Neural cell (in vitro differentiated cells): ENCODE results near the gene EGFL8. TPM values are rescaled to one million over a fixed set of nuclear protein-coding genes. Genes with fewer than 3 reads are reported as not detected.

Experiments used
- H2AFZ ChIP-seq: fragments of 200-600, 300-800 bp; sonication (generic), shearing (Covaris generic); 2 replicates; pipeline ENCODE4 v1.6.0; 2014; ENCODE audit warnings: low read depth, mild to moderate bottlenecking, antibody characterized with exemption, low read length, moderate library complexity
- H3F3A ChIP-seq: fragments of 200-600 bp; shearing (Covaris generic); 2 replicates; pipeline ENCODE4 v1.6.1; 2016; ENCODE audit warnings: mild to moderate bottlenecking, moderate library complexity, mixed read lengths, antibody characterized with exemption, low read length; ENCODE audit not compliant: insufficient read depth, poor library complexity, severe bottlenecking
- H3K27ac ChIP-seq: fragments of 200-600, 300-800 bp; sonication (generic), shearing (Covaris generic); 2 replicates; pipeline ENCODE4 v1.5.1; 2014; ENCODE audit warnings: mild to moderate bottlenecking, low read length, moderate library complexity
- H3K27me3 ChIP-seq: fragments of 300-800, 200-600 bp; sonication (generic), shearing (Covaris generic); 2 replicates; pipeline ENCODE4 v1.6.0; 2014; ENCODE audit warnings: mild to moderate bottlenecking, low read depth, low read length, moderate library complexity; ENCODE audit not compliant: insufficient read depth
- H3K36me3 ChIP-seq: fragments of 300-800, 200-600 bp; sonication (generic), shearing (Covaris generic); 2 replicates; pipeline ENCODE4 v1.5.1; 2014; ENCODE audit warnings: mild to moderate bottlenecking, antibody characterized with exemption, low read length, moderate library complexity; ENCODE audit not compliant: insufficient read depth
- H3K4me2 ChIP-seq: fragments of 300-800, 200-600 bp; sonication (generic), shearing (Covaris generic); 2 replicates; pipeline ENCODE4 v1.6.0; 2014; ENCODE audit warnings: mild to moderate bottlenecking, low read length
- H3K4me3 ChIP-seq: fragments of 300-800, 200-600 bp; sonication (generic), shearing (Covaris generic); 2 replicates; pipeline ENCODE4 v1.5.1; 2014; ENCODE audit warnings: mild to moderate bottlenecking, low read length, moderate library complexity
- H3K79me2 ChIP-seq: fragments of 200-600 bp; shearing (Covaris generic); replicated peaks from 2 replicates; pipeline ENCODE4 v1.6.0; 2014; ENCODE audit warnings: mild to moderate bottlenecking, low read length, moderate library complexity; ENCODE audit not compliant: insufficient read depth
- H3K9ac ChIP-seq: fragments of 300-800, 200-600 bp; sonication (generic), shearing (Covaris generic); 2 replicates; pipeline ENCODE4 v1.6.1; 2016; ENCODE audit warnings: mild to moderate bottlenecking, low read length, mixed read lengths
- H3K9me2 ChIP-seq: fragments of 200-600 bp; shearing (Covaris generic); 2 replicates; pipeline ENCODE4 v1.6.1; 2016; ENCODE audit warnings: mild to moderate bottlenecking, low read length, mixed read lengths; ENCODE audit not compliant: insufficient read depth
- H3K9me3 ChIP-seq: fragments of 200-600, 300-800 bp; sonication (generic), shearing (Covaris generic); 2 replicates; pipeline ENCODE4 v1.6.1; 2016; ENCODE audit warnings: mild to moderate bottlenecking, mixed run types, low read length, moderate library complexity, mixed read lengths
- H4K20me1 ChIP-seq: fragments of 200-600 bp; shearing (Covaris generic); 2 replicates; pipeline ENCODE4 v1.6.1; 2016; ENCODE audit warnings: mild to moderate bottlenecking, mixed run types; ENCODE audit not compliant: insufficient read depth
- CTCF ChIP-seq: fragments of 450-650 bp; IDR thresholded peaks from 2 replicates; pipeline ENCODE4 v1.5.1; 2014; ENCODE audit warnings: antibody characterized with exemption, mild to moderate bottlenecking, moderate library complexity; ENCODE audit not compliant: poor library complexity, severe bottlenecking
- EZH2 ChIP-seq: fragments of 200-600, 300-800 bp; shearing (Covaris generic), sonication (generic); IDR thresholded peaks from 2 replicates; pipeline ENCODE4 v1.6.1; 2014; ENCODE audit warnings: antibody characterized with exemption, low read length, borderline replicate concordance, mild to moderate bottlenecking; ENCODE audit not compliant: insufficient read depth, poor library complexity, severe bottlenecking
- MXI1 ChIP-seq: fragments of 450-650 bp; conservative IDR thresholded peaks from 2 replicates; pipeline ENCODE4 v1.6.1; 2014; ENCODE audit warnings: antibody characterized with exemption, mild to moderate bottlenecking; ENCODE audit not compliant: poor library complexity, severe bottlenecking
- POLR2AphosphoS5 ChIP-seq: IDR thresholded peaks from 2 replicates; pipeline ENCODE4 v1.6.1; 2012
- REST ChIP-seq: IDR thresholded peaks from 2 replicates; pipeline ENCODE4 v1.6.1; 2012; ENCODE audit warnings: borderline replicate concordance
- SMC3 ChIP-seq: fragments of 450-650 bp; conservative IDR thresholded peaks from 2 replicates; pipeline ENCODE4 v1.6.1; 2014; ENCODE audit warnings: antibody characterized with exemption, mild to moderate bottlenecking, moderate library complexity; ENCODE audit not compliant: poor library complexity
- TAF1 ChIP-seq: IDR thresholded peaks from 2 replicates; pipeline ENCODE4 v1.6.1; 2012; ENCODE audit warnings: low read depth
- polyA plus RNA-seq: library from polyadenylated mRNA; depleted of rRNA; stranded (reverse); fragments of >200 nt; gene quantifications from 2 replicates; pipeline ENCODE4 v1.2.3, GENCODE V29; 2014
- small RNA-seq, 3 experiments: library from RNA; depleted of rRNA; stranded (forward); fragments of <200 nt; gene quantifications; one replicate each; pipeline ENCODE3, GENCODE V24; 2012

Gene EGFL8
- polyA plus RNA-seq, 1 donor from 2014 or later, result 22.4 TPM

GRCh38 chr6:32216998-32217397 is 52.6 kb downstream of the EGFL8 start:
- Histone ChIP-seq H3K27ac (no peak overlapping the region), H2AFZ (no peak overlapping the region), H3K27me3 (no peaks in the 10 kb centered on the region), H3F3A (no peaks in the 10 kb centered on the region), H3K79me2 (no peaks in the 10 kb centered on the region), H3K9me2 (no peaks in the 10 kb centered on the region), H3K4me3 (no peak overlapping the region), H3K4me2 (no peak overlapping the region), H3K36me3 (no peaks in the 10 kb centered on the region), H3K9me3 (no peaks in the 10 kb centered on the region), H4K20me1 (no peaks in the 10 kb centered on the region), H3K9ac (no peak overlapping the region)
- no peak for TF ChIP-seq MXI1
- no peak for TF ChIP-seq TAF1
- no peak for TF ChIP-seq EZH2
- no peak for TF ChIP-seq CTCF
- TF ChIP-seq REST, result no peak
- no peak for TF ChIP-seq SMC3
- no peak for TF ChIP-seq POLR2AphosphoS5

Small RNAs within 50 kb of the gene (small RNA-seq; reads per million reads assigned to genes)
- 0 reads per million in 3 experiments for gene AL662884.1
- 0 to 1.2 (median 0.03) reads per million in 3 experiments for gene MIR6833

Other genes with a start within 250 kb of the EGFL8 start
- 1.2 and 1.5 TPM in 2 replicates for gene C2, start 236.9 kb upstream of the EGFL8 start, polyA plus RNA-seq
- gene CFB, start 218.5 kb upstream of the EGFL8 start, polyA plus RNA-seq, result 0.97 TPM in 1 of 2 replicates, not detected in the other
- 103 and 117 TPM in 2 replicates for gene NELFE, start 205.6 kb upstream of the EGFL8 start, polyA plus RNA-seq
- 48.2 and 51.7 TPM in 2 replicates for gene SKIC2, start 205.4 kb upstream of the EGFL8 start, polyA plus RNA-seq
- 20.0 and 29.2 TPM in 2 replicates for gene DXO, start 192.5 kb upstream of the EGFL8 start, polyA plus RNA-seq
- 4.4 and 7.2 TPM in 2 replicates for gene C4A, start 182.5 kb upstream of the EGFL8 start, polyA plus RNA-seq
- 4.4 and 4.6 TPM in 2 replicates for gene C4B, start 149.8 kb upstream of the EGFL8 start, polyA plus RNA-seq
- 1.9 and 4.5 TPM in 2 replicates for gene CYP21A2, start 126.2 kb upstream of the EGFL8 start, polyA plus RNA-seq
- 3.3 and 3.6 TPM in 2 replicates for gene TNXB, start 55.3 kb upstream of the EGFL8 start, polyA plus RNA-seq
- gene ATF6B, start 36.3 kb upstream of the EGFL8 start, polyA plus RNA-seq, result 44.3 and 49.3 TPM in 2 replicates
- gene FKBPL, start 34.3 kb upstream of the EGFL8 start, polyA plus RNA-seq, result 8.6 and 10.9 TPM in 2 replicates
- 0.22 TPM in 1 of 2 replicates, not detected in the other for gene PRRT1, start 12.7 kb upstream of the EGFL8 start, polyA plus RNA-seq
- gene PPT2, start 10.5 kb upstream of the EGFL8 start, polyA plus RNA-seq, result 53.5 and 330 TPM in 2 replicates
- gene AGPAT1, start 11.5 kb downstream of the EGFL8 start, polyA plus RNA-seq, result 24.7 and 28.4 TPM in 2 replicates
- gene RNF5, start 13.8 kb downstream of the EGFL8 start, polyA plus RNA-seq, result 342 and 369 TPM in 2 replicates
- 7.2 and 7.5 TPM in 2 replicates for gene AGER, start 19.7 kb downstream of the EGFL8 start, polyA plus RNA-seq
- 53.2 and 78.7 TPM in 2 replicates for gene PBX2, start 25.6 kb downstream of the EGFL8 start, polyA plus RNA-seq
- 0.88 and 1.2 TPM in 2 replicates for gene GPSM3, start 28.0 kb downstream of the EGFL8 start, polyA plus RNA-seq
- gene NOTCH4, start 59.5 kb downstream of the EGFL8 start, polyA plus RNA-seq, result 5.5 and 5.7 TPM in 2 replicates
- not detected in 2 replicates for gene TSBP1, start 207.3 kb downstream of the EGFL8 start, polyA plus RNA-seq
- not detected in 2 replicates for gene BTNL2, start 242.6 kb downstream of the EGFL8 start, polyA plus RNA-seq